Activated CD8-positive, alpha-beta memory T cell treated with anti-CD3 and anti-CD28 coated beads for 48 hours (primary cell): ENCODE data around the gene RAB40A.

Source experiments
- DNase-seq, 3 experiments: peaks; one replicate each; pipeline ENCODE4 v3.0.0-alpha.2; 2020; ENCODE audit warnings: low read depth in 2 of 3, low spot score in 2 of 3

RAB40A gene, protein sequence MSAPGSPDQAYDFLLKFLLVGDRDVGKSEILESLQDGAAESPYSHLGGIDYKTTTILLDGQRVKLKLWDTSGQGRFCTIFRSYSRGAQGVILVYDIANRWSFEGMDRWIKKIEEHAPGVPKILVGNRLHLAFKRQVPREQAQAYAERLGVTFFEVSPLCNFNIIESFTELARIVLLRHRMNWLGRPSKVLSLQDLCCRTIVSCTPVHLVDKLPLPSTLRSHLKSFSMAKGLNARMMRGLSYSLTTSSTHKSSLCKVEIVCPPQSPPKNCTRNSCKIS

DNA sequence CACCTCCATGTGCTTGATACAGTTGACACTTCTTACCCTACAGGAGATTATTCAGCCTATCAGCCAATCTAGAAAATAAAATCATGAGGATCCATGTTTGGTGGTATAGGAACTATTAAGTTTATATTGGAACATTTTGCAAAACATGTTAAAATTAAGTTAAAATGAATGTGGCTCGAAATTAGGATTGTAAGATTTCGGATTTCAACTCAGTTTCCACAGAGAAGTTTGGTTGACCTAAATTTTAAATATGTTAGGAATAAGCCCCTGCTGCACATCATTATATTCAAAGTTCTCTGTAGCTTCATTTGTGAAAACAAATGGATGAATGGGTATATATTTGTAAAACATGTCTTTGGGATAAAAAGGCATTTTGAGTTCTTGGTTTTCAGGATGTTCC is at the start of gene RAB40A:
RAB40A (minus strand) TSS at position 101 of the 400 bp plus-strand sequence. CDS start 18,733 bp downstream, outside the sequence.
- no peak for DNase-seq

DNA sequence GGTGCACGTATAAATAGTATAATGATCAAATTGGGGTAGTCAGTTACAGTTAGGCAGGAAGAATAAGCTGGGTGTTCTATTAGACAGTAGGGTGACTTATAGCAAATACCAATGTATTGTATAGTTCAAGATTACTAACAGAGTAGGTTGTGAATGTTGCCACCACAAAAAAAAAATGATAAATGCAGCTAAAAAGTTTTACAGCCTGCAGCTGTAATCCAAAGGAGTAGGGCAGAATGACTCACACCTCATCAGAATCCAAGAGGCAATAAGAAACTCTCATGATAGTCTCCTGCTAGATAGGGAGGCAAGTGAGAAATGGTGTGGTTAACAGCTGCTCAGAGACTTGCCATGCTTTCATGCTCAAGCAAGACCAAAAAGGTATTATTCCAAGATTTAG is 46.5 kb upstream of the RAB40A start:
- no peak for DNase-seq

DNA sequence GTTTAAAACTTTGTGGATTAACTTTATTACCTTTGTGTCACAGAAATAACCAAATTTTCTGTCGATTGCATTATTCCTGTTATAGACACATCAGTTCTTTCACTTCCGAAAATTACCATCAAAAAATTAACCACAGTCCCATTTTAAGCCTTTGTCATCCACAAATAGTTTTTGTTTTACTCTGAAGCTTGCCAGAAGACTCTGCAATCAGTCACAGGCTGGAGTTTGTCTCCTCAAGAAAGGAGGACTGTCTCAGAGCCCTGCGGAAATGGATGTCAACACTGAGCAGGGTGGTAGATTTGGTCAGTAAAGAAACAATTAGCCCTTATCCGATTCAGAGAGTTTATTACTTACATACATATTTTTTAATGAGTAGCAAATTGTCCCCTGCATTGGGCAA is 45.9 kb upstream of the RAB40A start:
- no peak for DNase-seq

DNA sequence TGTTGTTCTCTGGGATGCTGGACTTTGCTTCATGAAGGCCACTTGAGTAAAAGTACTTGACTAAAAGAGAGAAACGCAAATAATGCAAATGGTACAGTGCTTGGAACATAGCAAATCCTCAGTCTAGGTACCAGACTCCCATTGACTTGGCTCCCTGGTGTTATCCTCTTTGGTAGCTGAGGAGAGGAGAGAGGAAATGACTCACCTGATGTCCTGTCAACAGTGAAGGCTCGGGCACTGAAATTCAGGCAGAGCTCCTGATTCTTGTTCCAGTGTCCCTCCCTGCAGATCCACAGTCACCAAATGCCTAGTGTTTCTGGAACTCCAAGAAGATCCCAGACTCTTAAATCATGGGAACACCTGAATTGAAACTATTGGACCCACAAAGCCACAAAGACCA is 43.5 kb upstream of the RAB40A start:
- DNase-seq: no peak

DNA sequence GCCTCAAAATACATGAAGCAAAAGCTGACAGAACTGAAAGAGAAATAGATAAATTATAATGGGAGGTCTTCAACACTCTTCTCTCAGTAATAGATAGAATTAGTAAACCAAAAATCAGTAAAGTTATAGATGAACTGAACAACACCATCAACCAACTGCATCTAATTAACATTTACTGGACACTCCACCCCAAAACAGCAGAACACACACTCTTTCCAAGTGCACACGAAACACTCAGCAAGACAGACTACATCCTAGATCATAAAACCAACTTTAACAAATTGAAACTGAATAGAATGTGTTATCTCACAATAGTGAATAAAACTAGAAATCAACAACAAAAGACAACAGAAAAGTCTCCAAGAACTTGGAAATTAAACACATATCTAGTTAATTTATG is 41.0 kb upstream of the RAB40A start:
- no peak for DNase-seq

DNA sequence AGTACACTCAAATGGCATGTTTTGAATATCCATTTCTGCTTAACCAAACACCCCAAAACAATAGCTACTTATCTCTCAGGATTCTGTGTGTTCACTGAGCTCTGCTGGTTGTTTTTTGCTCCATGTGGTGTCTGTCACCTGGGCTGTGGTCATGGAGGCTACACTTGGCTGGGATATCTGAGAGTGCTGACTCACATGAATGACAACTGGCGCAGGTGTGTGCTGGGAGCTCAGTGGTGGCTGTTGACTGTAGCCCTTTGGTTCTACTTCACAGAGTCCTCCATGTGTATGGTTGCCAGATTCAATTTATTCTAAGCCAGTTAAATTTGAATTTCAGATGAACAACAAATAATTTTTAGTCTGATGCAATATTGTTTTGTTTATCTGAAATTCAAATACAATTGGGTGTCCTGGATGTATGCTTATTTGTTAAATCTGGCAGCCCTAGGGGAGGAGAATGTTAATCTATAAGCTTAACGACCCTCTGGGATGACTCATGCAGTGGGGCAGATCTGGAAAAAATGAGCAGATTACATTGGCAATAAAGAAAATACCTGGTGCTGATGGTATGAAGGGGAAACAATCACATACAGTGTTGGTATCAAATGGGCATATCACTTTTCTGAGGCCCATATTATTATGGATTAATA is 37.8 kb upstream of the RAB40A start:
- DNase-seq: no peak

DNA sequence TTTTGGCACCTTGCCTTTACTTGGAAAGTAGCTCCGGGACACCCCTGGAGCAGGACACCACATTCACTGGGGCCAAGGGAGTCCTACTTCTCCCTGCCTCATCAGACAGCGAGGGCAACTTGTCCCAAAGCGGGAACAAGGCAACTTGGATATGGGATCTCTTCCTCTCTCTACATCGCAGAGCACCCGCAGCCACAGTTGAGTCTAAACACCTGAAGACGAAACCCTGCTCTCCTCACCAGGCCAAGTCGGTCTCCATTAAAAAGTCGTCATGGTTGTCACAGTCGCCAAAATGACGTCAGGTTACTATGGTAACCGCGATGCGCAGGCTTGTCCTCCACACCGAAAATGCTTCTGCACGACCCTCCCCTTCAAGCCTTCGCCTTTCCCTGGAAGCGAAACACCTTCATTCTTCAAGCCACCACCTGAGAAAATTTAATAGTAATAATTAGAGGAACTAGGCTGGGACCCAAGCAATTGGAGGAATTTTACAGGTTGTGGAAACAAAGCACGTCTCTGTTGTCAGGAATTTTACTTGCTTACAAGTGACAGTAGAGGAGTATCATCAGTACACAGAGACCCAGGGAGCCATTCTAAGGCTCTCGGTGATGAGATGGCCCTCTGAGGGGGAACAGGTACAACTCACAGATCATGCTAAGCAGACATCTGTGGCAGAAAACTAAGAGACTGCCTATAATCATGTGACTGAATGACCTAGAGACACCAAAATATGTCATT is 35.6 kb upstream of the RAB40A start:
- peak; percentile 2 to 22 (median 12) for DNase-seq

DNA sequence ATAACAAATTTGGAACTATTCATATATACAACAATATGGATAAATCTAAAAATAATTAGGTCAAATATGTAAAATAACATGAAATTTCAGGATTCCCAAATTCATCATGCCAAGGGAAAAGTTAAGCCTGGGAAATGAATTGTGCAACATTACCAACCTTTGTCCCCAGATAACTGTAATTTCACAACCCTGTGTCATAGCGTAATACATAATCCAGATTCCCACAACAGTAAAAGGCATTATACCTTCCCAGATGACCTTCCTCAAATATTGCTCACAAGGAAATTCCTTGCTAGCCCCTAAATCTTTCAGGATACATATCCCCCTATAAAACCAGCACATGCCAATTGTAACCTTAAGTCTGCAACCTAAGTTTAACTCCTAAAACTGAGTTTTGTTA is 32.9 kb upstream of the RAB40A start:
- no peak for DNase-seq

DNA sequence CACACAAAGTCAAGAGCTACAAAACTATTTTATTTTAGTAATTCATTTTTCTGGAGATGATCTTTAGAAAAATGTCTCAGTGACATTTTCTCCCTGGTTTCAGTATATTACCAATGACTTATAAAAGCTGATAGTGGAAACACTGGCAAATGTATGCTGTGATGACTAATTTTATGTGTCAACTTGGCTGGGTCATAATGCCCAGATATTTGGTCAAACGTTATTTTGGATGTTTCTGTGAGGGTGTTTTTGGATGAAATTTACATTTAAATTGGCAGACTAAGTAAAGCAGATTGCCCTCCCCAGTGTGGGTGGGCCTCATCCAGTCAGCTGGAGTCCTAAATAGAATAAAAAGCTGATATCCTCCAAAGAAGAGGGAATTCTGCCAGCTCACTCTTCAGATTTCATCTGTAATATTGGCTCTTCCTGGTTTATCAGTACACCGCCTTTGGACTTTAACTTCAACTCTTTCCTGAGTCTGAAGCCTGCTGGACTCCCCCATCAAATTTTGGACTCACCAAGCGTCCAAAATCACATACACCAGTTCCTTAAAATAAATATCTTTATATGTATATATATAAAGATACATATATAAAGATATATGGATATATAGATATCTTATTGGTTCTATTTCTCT is 31.2 kb upstream of the RAB40A start:
- no peak for DNase-seq

DNA sequence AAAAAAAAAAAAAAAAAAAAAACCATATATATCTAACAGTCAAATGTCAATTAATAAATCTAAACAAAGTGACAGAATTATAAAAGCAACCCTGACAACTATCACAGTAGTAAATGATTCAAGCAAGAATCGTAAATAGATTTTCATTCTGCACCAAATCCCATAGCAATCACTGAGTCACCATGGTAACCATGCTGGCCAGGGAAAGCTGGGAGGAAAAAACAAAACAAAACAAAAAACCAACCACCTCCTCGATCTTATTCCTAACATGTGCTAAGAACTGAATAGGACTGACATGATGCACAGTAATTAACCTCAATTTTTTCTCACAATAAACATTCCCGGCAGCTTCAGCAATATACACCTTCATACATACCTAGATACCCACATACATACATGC is 30.6 kb upstream of the RAB40A start:
- no peak for DNase-seq

DNA sequence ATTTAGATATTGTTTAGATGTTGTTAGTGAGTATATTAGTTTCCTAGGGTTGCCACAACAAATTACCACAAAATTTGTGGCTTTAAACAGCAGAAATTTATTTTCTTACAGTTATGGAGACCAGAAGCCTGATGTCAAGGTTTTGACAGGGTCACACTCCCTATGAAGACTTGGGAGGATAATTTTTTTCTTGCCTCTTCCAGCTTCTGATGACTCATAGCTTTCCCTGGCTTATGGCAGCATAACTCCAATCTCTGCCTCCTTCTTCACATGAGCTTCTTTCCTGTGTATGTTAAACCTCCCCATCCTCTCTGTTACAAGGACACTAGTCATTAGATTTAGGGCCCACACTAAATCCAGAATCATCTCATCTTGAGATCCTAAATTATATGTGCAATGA is 20.9 kb upstream of the RAB40A start:
- no peak for DNase-seq

DNA sequence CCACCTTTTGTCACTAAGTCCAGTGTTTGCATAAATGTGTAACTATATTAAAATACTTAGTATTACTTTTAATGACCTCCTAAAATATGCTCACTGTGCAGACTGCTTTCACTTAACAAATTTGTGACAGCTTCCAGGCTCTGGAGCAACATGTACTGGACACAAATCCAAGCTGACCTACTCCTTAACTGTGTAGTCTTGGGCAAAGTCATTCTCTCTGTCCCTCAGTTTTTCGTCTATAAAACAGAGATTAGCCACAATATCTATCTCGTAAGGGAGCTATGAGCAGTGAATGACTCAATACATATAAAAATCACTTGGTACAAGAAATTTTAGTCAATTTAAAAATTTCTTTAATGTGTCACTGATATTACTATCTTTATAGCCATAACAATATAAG is 20.4 kb upstream of the RAB40A start:
- DNase-seq: no peak

DNA sequence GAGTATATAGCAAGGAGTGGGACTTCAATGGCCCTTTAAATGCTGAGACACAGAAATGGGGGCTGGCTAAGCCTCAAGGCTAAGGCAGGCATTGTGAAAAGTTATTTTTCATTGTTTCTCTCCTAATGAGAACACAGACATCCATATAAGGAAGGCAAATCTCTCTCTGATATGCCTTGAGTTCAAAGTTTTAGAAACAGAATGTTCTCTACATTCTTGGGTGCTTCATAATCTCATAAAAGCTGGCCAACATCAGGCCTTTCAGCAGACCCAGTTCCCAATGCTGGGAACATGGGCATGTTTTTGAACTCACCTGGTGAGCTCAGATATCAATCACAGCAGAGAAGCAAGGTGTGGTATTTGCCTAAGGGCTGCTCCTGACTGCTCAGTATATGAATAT is 19.4 kb upstream of the RAB40A start:
- no peak for DNase-seq

DNA sequence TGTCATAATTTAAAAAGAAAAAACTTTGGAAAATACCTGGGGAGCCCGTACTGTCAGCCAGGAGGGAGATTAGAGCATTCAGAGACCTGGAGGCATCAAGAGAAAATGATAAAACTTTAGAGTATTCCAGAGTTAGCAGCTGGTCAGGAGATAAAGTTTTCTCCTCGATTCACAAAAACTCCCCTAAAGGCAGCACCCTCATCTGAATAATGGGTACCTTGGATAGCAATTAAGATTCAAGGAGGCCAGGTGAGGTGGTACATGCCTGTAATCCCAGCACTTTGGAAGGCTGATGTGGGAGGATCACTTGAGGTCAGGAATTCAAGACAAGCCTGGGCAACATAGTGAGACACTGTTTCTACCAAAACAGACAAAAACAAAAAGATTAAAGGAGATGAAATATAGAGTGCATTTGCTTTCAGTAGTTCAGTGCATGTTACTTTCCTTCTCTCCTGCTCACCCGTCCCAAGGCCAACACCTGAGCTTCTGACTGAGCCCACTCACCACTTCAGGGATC is 18.6 kb upstream of the RAB40A start:
- DNase-seq: no peak

DNA sequence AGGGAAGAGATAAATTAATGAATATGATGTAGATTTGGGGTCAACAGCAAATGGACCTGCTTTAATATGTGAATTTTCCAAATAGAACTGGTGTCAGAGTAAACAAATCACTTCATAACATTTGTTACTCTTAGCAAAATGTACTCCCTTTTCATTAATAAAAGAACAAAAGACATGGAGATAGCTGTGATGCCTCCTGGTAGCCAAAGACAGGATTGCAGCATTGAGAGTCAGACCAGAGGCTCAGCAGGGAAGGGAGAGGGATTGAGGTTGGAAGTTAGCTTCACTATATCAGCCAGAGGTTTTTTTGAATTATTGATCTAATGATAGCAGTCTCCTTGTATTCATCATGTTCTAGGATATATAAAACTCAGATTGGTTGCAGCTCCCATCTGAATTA is 17.4 kb upstream of the RAB40A start:
- no peak for DNase-seq

DNA sequence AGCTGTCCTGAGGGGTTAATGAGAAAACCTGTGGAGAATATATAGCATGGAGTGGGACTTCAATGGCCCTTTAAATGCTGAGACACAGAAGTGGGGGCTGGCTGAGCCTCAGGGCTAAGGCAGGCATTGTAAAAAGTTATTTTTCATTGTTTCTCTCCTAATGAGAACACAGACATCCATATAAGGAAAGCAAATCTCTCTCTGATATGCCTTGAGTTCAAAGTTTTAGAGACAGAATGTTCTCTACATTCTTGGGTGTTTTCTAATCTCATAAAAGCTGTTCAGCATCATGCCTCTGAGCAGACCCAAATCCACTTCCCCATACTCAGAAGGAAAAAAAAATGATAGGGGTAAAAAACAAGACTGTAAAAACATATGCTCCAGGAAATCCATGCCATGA is 16.8 kb upstream of the RAB40A start:
- no peak for DNase-seq

DNA sequence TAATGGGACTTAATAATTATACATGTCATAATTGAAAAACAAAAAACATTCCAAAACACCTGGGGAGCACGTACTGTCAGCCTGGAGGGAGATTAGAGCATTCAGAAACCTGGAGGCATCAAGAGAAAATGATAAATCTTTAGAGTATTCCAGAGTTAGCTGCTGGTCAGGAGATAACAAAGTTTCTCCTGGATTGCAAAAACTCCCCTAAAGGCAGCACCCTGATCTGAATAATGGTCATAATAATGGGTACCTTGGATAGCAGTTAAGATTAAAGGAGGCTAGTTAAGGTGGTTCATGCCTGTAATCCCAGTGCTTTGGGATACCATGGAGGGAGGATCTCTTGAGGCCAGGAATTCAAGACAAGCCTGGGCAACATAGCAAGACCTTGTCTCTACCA is 15.9 kb upstream of the RAB40A start:
- no peak for DNase-seq

DNA sequence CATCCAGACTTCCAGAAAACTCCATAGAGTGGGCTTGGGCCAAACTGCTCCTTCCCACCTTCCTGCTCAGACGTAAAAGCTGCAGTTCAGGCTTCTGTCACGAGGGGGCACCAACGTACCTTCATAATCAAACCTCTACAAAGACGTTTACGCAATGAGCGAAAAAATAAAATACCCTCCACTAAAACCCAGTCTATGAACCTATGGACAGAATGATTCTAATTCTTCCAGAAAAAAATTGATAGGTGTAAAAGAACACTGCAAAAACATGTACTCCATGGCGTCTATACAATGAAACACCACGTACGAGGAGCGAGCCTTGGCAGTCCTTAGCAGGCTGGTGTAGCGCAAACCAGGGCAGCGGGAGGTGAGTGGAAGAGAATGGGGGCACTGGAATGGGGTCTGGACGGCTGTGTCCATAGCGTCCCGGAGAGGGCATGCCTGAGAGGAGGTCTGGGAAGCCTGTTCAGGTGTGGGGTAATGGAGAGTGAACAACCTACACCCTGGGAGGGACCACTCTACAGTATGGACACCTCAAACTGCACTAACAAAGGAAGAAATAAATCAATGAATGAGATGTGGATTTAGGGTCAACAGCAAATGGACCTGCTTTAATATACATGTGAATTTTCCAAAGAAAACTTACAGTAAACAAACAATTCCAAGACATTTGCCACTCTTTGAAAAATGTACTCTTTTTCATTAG is 14.4 kb upstream of the RAB40A start:
- DNase-seq: peak; percentile 7 to 71 (median 43)

DNA sequence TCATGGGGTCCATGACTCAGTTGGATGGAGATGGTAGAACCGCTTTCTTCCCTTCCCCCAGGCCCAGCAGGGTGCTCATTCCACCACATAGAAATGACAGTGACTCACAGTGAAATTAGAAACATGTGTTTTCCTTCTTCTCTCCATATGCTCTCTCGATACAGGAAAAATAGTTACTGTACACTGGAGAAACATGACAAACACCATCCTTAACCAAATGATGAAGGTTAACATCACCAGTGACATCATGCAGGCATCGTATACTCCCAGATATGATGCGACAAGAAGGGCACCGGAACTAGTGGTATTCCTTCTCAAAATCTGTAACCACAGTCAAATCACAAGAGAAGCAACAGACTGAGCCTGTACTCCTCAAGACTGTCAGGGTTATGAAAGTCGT is 11.7 kb upstream of the RAB40A start:
- DNase-seq: no peak

DNA sequence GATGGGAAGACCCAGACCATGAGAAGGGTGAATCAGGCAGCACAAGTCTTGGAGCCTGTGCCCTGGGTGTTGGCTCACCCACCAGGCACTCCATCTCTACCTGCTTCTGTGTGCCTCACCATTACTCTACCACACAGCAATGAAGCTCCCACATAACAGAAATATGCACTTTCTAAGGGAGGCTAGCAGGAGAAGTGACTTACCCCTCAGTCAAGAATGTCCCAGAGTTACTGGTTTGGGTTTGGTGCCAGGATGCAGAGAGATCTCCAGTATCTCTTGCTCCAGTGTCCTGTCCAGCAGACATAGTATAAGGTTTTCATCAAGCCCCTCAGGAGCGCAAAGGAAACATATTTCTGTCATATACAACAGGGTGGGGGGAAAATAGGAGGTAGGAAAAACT is 11.3 kb upstream of the RAB40A start:
- DNase-seq: no peak

DNA sequence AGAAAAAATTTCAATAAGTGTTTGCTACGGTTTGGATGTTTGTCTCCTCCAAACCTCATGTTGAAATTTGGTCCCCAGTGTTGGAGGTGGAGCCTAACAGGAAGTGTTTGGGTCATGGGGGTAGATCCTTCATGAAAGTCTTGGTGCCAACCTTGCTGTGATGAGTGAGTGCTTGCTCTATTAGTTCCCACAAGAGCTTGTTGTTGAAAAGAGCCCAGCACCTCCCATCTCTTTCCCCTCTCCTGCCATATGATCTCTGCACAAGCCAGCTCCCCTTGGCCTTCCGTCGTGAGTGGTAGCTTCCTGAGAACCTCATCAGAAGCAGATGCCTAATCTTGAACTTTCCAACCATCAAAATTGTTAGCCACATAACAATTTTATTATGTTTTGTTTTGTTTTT is 10.3 kb upstream of the RAB40A start:
- DNase-seq: no peak
